ENCODE measurements around the gene SMS.
A peak's percentile ranks its signal among the peaks of the same experiment; 100 is the strongest.
"Not testable (repeated sequence)": the region's sequence is repeated elsewhere in the genome, so short reads cannot be mapped to it uniquely, and the experiment has no call there.

The SMS gene

DNA sequence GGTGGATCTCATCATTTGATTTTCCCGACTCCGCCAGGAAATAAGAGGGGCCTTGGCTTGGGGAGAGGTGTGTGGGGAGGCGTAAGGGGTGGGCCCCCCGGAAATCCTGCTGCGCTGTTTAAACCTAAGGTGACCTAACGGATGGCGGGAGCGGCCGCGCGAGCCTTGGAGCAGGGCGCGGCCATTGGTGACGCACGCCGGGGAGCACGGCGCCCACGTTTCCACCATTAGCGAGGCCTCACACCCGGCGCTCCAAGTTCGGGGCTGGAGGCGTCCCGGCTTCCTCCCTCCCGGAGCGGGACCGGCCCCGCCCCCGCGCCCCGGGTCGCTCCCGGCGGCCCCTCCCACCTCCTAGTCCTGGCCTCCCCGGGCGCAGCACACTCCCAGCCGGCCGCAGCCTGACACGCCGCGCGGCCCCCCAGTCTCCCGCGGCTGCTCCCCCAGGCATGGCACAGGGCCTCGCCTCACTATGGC is at the start of gene SMS:
Gene SMS (plus strand): TSS at position 354 of the 474 bp plus-strand sequence. CDS start 116 bp downstream, at position 470.
- peak; percentile 82 for DNase-seq (ENCODE audit: low read depth)

DNA sequence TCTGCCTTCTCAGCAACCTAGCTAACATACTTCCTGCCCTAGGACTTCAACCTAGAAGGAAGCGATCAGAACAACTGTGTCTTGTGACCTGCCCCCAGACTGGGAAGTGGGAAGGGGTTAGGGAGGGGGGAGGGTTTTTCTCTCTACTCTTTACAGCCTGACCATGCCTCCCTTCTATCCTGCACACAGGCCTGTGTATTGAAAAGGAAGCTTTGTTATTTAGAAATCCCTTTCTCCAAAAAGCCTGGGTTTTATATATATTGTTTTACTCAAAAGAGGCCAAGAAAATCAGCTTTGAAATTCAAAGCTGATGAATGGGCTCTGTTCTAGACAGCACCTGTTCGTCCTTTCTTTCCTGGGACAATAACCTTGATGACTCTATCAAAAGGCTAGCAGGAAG is 35.2 kb upstream of the SMS start:
- no peak for DNase-seq (ENCODE audit: low read depth)

DNA sequence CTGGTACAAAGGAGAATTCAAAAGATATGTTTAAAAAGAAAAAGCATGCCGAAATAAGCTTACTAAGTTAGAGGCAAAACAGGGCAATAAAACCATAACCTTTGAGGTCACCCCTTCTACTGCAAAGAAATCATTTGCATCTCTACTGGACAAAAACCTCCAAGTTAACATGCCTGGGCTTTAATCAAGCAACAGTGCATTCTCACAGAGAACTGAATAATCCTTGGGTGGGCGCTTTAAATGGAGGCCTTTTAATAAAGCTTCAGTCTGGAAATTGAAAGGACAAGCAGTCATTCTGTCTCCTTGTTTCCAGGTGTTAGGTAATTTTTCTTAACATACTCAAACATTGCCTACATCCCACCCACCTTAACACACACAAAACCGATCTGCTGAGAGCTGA is 34.6 kb upstream of the SMS start:
- DNase-seq (ENCODE audit: low read depth), result no peak

DNA sequence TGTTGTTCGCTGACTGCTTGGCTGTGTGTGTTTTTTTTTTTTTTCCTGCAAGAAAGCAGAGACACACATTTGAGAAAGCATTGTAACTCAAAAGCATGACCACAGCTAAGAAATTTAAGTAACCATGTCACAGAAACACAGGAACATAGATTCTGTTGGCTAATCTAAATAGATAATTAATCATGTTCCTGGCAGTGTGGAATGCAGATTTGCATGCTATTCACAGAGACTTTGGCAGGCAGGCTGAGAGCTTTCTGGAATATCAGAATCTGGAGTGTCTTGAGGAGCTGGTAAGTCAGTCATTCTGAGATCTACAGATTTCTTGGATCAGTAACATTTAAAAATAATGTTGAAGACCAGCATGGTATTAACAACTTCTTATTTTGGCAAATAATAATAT is 33.2 kb upstream of the SMS start:
- DNase-seq (ENCODE audit: low read depth), result peak; percentile 39

DNA sequence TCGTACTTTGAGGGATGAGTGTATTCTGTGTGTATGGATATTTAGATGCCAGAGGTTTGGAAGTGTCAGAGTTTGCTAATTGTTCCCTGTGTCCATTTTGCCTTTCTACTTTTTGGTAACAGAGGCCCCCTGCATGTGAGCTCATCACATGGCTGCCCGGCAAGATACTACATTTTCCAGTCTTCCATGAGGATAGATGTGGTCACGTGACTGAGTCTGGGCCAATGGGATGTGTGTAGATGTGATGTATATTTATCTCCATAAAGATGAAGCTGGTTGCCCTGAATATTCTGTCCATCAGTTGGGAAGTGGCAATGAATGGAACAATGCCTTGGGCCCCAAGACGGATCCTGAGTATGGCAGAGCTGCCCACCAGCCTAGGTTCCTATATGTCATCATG is 29.0 kb upstream of the SMS start:
- DNase-seq (ENCODE audit: low read depth), result no peak

DNA sequence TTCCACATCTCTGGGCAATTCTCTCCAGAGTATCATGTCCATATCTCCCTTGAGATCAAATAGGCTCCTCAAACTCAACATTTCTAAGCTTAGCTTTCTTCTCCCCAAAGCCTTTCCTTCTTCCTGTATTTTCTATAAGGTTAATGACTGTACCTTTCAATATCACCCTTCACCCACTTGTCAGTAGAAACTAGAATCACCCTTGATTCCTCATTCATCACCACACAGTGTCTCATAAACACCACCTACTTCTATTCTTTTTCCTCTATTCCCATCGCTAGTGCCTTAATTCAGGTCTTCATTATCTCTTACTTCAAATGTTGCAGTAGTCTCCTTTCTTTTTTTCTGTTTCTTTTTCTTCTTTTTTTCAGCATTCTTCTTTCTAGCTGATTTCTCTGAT is 28.3 kb upstream of the SMS start:
- DNase-seq (ENCODE audit: low read depth), result no peak

DNA sequence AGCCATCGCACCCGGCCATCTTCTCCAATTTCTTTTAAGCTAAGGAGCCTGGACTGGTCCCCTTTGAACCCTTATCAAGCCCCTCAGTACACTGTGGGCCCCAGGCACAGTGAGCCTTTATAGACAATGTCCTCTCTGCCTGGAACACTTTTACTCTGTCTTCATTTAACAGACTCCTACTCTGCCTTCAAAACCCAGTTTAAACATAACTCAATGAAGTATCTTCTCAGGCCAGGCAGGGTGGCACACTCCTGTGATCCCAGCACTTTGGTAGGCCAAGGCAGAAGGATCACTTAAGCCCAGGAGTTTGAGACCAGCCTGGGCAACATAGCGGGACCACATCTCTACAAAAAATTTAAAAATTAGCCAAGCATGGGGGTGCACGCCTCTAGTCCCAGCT is 27.5 kb upstream of the SMS start:
- no peak for DNase-seq (ENCODE audit: low read depth)

DNA sequence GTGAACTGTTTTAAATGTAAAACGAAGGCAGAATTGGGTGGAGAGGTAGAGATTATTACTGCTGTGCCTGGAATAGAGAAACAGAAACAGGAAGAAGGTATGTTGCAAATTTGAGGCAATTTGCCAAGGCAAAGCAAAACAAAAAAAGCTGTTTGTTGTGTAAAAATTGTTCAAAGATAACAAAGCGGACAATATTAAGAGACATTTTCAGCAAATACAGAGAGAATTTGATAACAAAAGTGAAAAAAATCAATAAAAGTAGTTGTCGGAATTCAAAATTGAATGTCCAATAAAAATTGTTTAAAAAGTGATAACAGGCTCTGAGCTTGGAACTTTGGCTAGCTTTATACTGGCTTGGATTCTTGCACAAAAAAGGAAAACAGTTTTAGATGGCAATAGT is 14.4 kb upstream of the SMS start:
- DNase-seq (ENCODE audit: low read depth), result no peak

DNA sequence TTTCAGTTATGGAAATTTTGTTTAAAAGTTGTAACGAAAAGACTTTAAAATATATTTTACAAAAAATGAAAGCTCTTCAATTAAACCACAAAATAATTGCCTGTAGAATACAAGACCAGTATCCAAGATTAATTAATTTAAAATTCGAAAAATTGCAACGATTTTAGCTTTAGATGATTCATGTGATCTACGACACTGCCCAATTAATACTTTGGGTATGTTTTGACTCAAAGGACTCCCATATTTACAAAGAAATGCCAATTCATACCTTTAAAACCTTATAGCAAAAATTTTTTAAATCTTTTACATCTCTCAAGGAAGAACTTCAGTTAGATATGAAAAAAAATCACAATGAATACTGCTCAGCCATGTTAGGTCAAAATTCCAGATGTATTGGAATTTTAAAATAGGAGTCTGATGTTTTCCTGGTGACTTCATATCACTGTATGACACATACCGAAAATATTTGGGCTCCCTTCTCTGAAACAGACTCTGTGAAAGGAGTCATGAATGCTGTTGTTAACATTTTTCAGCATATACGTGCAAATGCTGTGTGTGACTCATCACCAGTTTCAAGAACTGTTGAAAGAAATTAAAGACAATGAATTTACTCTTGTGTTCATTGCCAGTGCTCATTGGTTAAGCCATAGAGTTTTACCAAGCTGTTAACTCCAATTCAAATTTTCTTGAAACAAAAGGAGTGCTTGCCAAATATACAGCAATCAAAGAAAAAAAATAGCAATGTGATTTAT is 13.8 kb upstream of the SMS start:
- peak; percentile 95 for DNase-seq (ENCODE audit: low read depth)

DNA sequence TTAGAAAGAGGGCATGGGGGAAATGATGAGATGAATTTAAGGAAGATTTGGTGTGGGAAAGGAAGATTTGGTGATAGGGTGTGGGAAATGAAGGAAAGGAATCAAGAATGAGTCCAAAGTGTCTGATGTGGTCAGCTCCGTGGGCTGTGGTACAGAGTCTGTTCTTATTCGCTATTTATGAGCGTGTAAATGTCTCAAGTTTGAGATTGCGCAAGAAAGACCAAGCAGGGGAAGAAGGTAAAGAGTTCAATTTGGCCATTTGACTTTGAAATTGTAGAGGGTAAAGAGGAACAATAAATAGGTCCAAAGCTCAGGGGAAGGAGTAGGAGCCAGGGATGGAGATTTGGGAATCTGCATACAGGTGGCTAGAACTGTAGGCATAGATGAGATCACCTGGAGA is 11.3 kb upstream of the SMS start:
- DNase-seq (ENCODE audit: low read depth), result no peak

DNA sequence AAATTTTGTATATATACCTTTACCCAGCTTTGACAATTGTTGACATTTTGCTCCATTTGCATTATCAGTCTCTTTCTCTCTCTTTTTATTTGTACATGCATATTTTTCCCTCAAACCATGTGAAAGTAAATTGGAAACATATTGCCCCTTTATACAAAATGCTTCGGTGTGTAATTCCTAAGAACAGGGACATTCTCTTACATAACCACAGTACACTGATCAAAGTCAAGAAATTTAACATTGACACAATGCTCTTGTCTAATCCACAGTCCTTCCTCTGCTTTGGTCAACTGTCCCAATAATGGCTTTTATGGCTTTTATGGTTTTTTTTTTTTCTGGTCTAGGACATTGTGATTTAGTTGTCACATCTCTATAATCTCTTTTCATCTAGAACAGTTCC is 9.5 kb upstream of the SMS start:
- DNase-seq (ENCODE audit: low read depth), result no peak

DNA sequence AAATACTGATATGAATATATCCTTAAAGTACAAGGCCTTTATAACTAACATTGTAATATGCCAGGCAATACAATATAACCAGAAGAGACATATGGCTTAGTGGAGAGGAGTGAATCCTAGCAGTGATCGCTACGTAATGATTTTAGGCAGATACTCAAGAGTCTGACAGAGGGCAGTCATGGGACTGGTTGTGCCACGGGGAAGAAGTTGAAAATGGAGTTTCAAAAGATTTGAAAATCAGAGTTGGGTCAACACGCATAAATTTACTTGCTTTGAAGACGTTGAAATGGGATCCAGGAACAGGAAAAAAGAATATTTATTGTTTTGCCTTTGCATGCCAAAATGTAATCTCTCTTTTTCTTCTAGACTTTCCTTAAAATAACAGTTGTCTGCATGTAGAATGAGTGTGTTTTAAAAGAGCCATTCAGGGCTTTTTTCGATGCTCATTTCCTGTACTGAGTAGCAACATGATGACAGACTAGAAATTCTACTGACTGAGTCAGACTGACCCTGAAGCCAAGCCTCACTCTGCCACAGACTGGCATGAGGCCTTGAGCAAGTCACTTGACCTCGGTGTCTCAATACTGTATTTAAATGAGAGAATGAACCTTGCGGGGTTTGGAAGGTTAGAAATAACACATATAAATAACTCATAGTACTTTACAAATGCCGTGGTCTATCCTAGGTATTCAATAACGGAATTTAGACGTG is 8.1 kb upstream of the SMS start:
- peak; percentile 90 for DNase-seq (ENCODE audit: low read depth)

DNA sequence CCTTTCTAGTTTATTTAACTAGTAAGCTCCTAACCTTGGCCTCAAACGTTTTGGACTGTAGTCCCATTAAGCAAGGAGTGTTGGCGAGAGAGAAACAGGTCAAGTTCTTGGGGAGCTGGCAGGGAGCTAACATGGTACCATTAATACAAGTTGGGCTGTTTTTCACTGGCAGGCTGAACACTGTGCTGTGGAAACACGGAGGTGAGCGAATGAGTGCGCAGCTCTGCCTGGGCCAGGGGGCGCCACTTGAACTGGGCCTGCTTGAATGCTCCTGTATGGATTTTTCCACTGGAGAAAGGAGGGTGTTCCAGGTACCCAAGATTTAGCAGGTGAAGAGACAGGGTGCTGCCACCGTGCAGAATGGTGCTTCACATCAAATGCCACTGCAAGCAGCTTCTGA is 7.4 kb upstream of the SMS start:
- no peak for DNase-seq (ENCODE audit: low read depth)

DNA sequence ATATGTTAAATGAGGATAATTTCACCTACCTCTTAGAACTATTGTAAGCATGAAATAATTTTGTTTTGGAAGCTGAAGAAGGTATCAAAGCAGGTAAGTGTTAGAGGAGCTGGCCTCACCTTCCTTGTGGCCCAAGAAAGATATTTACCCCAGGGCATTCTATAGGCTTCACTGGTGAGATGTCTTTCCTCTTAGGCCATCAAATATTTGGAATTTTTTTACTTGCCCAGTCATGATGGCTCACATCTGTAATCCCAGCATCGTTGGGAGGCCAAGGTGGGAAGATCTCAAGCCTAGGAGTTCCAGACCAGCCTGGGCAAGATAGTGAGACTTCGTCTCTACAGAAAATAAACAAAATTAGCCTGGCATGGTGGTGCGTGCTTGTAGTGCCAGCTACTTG is 6.1 kb upstream of the SMS start:
- DNase-seq (ENCODE audit: low read depth), result peak; percentile 26

DNA sequence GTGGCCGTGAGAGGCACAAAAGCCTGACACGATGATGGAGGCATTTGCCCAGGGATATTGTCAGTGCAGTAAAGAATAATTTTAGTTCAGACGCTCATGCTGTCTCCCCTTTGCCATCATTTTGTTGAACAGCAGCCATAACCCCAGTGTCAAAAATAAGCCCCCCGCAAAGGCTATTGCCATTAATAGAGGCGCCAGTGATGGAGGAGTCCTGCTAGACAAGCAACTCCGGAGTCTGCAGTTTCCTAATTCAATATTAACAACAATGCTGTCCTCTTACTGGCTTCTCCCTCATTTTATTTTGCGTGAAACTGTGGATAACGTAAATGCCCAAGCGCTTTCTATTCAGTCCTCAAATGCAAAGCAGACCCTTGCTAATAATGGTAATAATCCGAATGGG is 603 bp upstream of the SMS start:
- DNase-seq (ENCODE audit: low read depth), result no peak

DNA sequence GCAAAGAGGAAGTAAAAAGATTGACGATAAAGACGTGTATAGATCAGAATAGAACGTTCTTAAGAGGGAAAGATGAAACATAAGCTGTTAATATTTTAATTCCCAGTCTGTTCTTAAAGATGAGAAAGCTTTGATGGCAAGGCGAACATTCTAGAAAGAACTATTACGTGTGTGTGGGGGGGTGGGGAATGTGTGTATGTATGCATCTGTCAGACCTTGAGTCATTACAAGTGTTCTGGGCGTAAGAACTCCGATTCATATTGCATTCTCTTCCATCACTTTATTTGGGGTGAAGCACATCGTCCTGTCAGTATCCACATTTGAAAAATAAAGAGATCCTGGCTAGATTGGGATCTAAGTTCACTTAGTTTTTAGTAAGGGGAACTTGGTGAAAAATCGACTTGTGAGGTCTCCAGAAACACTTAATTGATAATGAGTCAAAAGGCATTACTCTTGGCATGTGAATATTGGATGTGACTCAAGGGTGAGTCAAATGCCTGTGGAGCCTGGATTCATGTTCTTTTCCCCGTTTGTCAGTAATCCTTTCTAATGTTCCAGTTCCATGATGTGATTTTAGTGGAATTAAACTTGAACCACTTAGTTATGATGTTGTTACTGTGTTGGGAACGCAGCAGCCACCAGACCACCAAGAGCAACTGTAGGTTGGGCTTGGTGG is 3.1 kb downstream of the SMS start:
- DNase-seq (ENCODE audit: low read depth), result peak; percentile 91

DNA sequence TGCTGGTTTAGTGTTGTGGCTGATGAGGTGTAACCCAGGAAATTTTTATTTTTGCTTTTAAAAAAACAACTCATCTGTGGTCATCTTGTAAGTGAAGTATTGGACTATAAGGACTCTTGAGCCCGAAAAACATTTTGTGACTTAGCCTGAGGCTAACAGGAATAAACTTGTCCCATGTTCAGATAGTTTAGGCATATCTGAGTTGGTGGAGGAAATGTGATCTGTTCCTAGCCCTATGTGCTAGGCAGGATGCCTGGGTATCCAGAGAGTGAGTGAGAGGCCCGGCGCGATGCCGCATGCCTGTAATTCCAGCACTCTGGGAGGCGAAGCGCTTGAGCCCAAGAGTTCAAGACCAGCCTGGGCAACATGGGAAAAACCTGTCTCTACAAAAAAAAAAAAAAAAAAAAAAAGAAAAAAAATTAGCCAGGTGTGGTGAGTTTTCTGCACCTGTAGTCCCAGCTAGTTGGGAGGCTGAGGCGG is 3.7 kb downstream of the SMS start:
- no peak for DNase-seq (ENCODE audit: low read depth)

DNA sequence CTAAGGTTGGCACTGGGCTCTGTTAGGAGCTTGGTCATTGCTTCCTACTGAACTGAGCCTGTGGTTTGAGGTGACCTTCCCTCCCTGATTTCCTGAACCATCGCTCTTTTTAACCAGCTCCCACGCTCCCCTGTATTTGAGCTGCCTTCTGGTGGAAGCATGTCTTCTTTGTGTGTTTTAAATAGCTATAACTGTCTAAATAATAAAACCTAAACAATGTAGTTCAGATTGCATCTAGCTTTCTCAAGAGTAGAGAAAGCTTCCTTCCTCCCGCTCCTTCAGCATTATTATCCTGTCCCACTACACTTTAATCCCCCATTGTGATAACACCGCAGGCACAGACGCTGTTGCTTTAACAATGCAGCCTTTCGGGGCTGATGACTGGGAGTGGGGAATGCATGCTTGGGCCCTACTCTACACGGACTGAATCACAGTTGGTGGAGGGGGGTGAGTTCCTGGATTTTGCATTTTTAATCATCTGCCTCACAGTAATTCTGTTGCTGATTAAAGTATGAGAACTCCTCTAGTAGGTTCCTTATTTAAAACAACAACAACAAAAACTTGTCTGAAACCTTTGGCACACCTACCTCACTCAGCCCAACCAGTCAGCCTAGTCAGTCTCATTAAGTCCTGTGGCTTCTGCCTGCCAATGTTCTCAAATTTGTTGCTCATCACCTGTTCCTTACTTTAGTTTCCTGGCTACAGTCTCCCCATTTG is 6.6 kb downstream of the SMS start:
- DNase-seq (ENCODE audit: low read depth), result peak; percentile 59

DNA sequence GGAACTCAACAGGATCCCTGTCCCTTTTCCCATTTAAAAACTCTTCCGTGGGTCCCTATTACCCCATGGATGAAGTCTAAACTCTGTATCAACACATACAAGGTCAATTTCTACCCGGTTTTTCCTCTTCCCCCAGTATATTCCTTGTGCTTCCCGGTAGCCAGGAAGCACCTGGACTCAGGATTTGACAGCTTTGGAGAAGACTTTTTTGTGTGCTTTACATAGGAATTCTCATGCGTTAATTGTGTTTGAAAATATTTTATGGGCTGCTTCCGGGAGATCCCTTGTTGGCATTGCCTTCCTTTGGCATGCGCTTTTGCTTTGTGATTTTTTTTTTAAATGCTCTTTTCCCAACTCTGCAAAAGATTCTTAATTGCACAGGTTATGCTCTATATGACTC is 7.2 kb downstream of the SMS start:
- DNase-seq (ENCODE audit: low read depth), result no peak

DNA sequence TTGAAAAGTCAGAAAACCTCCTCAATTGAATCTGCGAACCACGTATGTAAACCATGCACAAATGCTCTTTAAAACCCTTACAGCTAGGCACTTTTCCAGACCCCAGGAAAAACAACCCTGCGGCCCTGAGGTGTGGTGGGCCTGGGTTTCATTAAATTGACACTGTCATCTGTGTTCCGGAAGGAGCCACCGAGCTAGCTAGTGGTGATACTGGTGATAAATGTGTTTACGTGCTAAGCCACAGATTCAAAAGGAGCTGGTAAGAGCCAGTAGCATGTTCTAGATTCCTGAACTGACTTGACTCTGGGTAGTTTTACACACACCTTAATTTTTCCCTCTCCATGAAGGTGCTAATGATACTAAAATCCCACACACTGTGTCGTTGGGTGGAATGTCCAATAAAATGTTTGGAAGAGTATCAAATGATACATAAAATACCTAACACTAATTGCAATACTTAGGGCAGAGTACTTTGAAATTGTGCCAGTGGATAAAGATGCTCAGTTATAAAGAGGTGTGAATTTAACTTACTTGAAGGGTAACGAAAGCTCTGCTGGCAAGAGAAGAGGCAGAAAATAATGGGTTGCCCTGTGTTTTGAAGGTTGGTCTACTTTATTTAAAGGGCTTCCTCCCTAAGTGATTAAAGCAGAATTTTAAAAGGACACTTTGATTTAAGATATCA is 8.5 kb downstream of the SMS start:
- no peak for DNase-seq (ENCODE audit: low read depth)

DNA sequence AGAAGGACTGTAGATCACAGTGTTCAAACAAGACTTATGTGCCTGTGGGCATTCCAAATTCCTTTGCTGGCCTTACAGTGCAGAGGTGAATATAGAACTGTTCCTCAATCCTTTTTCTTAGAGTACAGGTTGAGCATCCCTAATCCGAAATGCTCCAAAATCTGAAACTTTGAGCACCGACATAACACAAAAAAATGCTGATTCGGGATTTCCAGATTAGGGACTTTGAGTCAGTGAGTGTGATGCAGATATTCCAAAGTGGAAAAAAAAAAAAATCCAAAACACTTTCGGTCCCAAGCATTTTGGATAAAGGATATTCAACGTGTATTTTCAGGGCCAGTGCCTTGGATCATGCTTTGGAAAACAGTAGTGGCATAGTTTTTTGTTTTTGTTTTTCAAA is 9.2 kb downstream of the SMS start:
- no peak for DNase-seq (ENCODE audit: low read depth)

DNA sequence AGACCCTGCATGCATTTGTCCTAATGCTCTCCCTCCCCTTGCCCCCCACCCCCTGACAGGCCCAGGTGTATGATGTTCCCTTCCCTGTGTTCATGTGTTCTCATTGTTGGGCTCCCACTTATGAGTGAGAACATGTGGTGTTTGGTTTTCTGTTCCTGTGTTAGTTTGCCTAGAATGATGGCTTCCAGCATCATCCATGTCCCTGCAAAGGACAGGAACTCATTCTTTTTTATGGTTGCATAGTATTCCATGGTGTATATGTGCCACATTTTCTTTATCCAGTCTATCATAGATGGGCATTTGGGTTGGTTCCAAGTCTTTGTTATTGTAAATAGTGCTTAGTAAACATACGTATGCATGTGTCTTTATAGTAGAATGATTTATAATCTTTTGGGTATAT is 10.0 kb downstream of the SMS start:
- not testable (repeated sequence) for DNase-seq (ENCODE audit: low read depth)

All from EH (cell line).